ENCODE measurements around the gene YAF2. TPM values are rescaled to one million over a fixed set of nuclear protein-coding genes. Genes with fewer than 3 reads are reported as not detected.
"Not testable (repeated sequence)": the region's sequence is repeated elsewhere in the genome, so short reads cannot be mapped to it uniquely, and the experiment has no call there.

YAF2 gene
- total RNA-seq, 1 experiment from 2014 or later, result 5.6 TPM

DNA sequence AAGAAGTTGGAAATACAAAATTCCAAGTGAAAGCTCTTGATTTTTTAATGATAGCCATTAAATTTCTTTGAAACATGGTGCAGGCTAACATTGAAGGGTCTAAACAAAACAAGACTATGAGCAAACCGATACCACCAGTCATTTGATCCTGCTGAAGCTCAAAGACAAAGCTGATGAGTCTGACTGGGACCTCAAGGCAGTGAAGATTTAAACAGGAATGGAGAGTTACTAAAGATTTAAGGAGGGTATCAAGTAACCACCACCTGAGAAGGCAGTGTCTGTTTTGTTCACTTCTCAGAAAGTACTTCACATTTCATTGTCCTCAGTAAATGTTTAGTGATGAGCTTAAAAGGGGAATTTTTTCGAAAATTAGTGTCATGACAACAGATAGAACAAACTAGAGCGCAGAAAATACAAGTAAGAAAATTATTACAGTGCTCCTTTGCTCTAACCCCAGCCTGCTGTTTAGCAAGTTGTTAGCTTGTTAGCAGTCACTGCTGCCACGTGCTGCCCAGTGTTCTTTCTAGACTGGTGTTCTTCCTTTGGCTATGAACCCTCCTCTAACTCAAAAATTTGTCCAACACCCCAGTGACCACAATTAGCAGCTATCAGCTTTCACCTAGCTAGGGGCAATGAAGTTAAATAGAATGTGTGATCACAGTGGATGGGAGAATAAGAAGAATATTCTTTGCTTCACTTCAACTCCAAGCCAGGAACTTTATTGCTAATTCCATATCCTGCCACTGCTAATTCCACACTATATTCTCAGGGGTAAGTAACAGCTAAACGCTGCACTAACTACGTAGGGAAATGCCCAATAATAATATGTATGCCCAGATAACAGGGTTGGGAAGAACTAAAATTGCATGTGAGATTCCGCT, 41.1 kb downstream of the YAF2 start:
- no peaks in the 10 kb centered on the region for H3K36me3 ChIP-seq (replicated peaks; ENCODE audit: control insufficient read depth, insufficient read depth, low read length)
- DNase-seq, result no peak
- H3K27me3 ChIP-seq (ENCODE audit: control insufficient read depth, insufficient read depth, low read length), result no peaks in the 10 kb centered on the region
- no peak overlapping the region for H3K4me3 ChIP-seq (ENCODE audit: insufficient read depth, low read depth, low read length)

DNA sequence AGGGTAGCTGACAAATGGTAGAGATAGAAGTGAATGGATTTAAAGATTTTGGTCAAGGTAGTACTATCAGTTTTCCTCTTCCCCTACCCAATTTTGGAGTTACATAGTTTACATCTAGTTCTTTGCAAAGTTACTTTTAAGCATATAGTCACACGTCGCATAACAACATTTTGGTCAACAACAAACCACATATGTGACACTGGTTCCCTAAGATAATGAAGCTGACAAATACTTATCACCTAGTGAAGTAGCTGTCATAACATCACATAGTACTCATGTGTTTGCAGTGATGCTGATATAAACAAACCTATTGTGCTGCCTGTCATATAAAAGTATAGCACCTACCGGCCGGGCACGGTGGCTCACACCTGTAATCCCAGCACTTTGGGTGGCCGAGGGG, 45.4 kb downstream of the YAF2 start:
- H3K27me3 ChIP-seq (ENCODE audit: control insufficient read depth, insufficient read depth, low read length), result no peaks in the 10 kb centered on the region
- no peak for DNase-seq
- H3K4me3 ChIP-seq (ENCODE audit: insufficient read depth, low read depth, low read length), result no peak overlapping the region
- no peaks in the 10 kb centered on the region for H3K36me3 ChIP-seq (replicated peaks; ENCODE audit: control insufficient read depth, insufficient read depth, low read length)

GRCh38 chr12:42192258-42192657, 45.8 kb downstream of the YAF2 start:
- Histone ChIP-seq H3K4me3 (ENCODE audit: insufficient read depth, low read depth, low read length) (no peak overlapping the region), H3K27me3 (ENCODE audit: control insufficient read depth, insufficient read depth, low read length) (no peaks in the 10 kb centered on the region), H3K36me3 (replicated peaks; ENCODE audit: control insufficient read depth, insufficient read depth, low read length) (no peaks in the 10 kb centered on the region)
- no peak for DNase-seq

- Histone ChIP-seq H3K27me3 (ENCODE audit: control insufficient read depth, insufficient read depth, low read length) (no peaks in the 10 kb centered on the region), H3K36me3 (replicated peaks; ENCODE audit: control insufficient read depth, insufficient read depth, low read length) (no peaks in the 10 kb centered on the region), H3K4me3 (ENCODE audit: insufficient read depth, low read depth, low read length) (no peak overlapping the region)
- no peak for DNase-seq
Measured at GRCh38 chr12:42190376-42190775, 47.7 kb downstream of the YAF2 start.

GRCh38 chr12:42188275-42188674, 49.8 kb downstream of the YAF2 start:
- not testable (repeated sequence) for H3K27me3 ChIP-seq (ENCODE audit: control insufficient read depth, insufficient read depth, low read length); H3K4me3 ChIP-seq (ENCODE audit: insufficient read depth, low read depth, low read length); H3K36me3 ChIP-seq (replicated peaks; ENCODE audit: control insufficient read depth, insufficient read depth, low read length); DNase-seq

DNA sequence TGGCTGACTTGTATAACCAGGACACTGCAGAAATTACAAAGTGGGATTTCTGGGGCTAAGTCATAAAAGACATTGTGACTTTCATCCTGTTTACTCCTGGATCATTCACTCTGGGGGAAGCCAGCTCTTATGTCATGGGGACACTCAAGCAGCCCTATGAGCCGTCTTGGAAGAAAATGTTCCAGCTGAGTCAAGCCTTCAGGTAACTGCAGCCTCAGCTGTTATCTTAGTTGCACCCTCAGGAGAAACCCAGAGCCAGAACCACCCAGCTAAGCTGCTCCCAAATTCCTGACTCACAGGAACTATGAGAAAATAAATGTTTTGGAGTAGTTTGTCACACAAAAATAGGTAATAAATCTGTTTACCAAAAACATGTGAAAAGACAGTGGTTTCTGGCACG, 50.2 kb downstream of the YAF2 start:
- DNase-seq, result no peak
- no peak overlapping the region for H3K4me3 ChIP-seq (ENCODE audit: insufficient read depth, low read depth, low read length)
- H3K27me3 ChIP-seq (ENCODE audit: control insufficient read depth, insufficient read depth, low read length), result no peaks in the 10 kb centered on the region

GRCh38 chr12:42186793-42187192, 51.3 kb downstream of the YAF2 start:
- DNase-seq, result no peak
- Histone ChIP-seq H3K36me3 (replicated peaks; ENCODE audit: control insufficient read depth, insufficient read depth, low read length) (no peaks in the 10 kb centered on the region), H3K27me3 (ENCODE audit: control insufficient read depth, insufficient read depth, low read length) (no peaks in the 10 kb centered on the region), H3K4me3 (ENCODE audit: insufficient read depth, low read depth, low read length) (no peak overlapping the region)

More for the DNA sequence above, 50.2 kb downstream of the YAF2 start:
- H3K36me3 ChIP-seq (replicated peaks; ENCODE audit: control insufficient read depth, insufficient read depth, low read length), result no peaks in the 10 kb centered on the region

DNA sequence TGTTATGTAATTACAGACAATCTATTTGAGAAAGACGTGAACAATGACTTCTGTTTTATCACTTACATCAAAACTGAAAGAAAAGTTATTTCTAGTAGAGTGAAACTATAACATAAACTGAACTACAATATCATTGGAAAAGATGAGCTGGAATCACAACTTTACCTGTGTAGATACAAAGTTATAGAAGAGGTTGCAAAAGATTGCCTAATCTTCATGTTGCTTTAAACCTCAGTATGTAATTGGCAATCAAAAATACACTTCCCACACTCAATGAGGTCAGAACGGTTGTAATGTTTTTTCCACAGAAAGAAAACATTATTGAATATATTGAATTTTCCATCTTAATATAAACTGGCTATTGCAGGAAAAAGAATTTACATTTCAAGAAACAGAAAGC, 55.7 kb downstream of the YAF2 start:
- DNase-seq, result no peak
- H3K4me3 ChIP-seq (ENCODE audit: insufficient read depth, low read depth, low read length), result no peak overlapping the region
- H3K36me3 ChIP-seq (replicated peaks; ENCODE audit: control insufficient read depth, insufficient read depth, low read length), result no peaks in the 10 kb centered on the region
- H3K27me3 ChIP-seq (ENCODE audit: control insufficient read depth, insufficient read depth, low read length), result no peaks in the 10 kb centered on the region

DNA sequence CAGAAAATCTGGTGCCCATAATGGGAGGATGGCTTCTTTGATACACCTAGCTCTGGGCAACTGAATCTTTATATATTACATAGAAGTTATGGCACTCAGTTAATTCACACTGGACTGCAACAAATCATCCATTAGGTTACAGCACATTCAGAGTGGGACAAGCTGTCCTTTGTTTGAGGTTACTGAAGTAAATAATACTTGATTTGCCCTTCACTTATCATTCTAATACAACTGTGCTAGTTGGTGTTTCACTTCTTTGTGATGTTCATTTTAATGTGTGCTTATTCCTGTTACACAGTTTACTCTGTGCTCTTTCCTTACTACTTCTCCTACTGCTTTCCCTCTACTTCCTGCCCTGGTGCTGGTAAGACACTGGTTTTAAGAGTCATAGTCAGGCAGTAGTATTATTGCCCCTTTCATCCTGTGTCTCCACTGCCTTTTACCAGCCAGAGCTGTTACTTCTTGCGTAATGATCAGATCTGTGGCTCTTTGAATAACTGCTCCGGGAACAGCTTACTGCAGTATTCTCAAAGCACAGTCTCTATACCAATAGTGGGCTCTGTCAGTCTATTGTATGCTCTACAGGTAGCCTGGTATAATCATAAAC, 57.0 kb downstream of the YAF2 start:
- Histone ChIP-seq H3K36me3 (replicated peaks; ENCODE audit: control insufficient read depth, insufficient read depth, low read length) (no peaks in the 10 kb centered on the region), H3K27me3 (ENCODE audit: control insufficient read depth, insufficient read depth, low read length) (no peaks in the 10 kb centered on the region), H3K4me3 (ENCODE audit: insufficient read depth, low read depth, low read length) (no peak overlapping the region)
- no peak for DNase-seq

GRCh38 chr12:42178101-42178500, 59.9 kb downstream of the YAF2 start:
- H3K36me3 ChIP-seq (replicated peaks; ENCODE audit: control insufficient read depth, insufficient read depth, low read length), result no peaks in the 10 kb centered on the region
- H3K4me3 ChIP-seq (ENCODE audit: insufficient read depth, low read depth, low read length), result no peak overlapping the region
- no peak for DNase-seq
- H3K27me3 ChIP-seq (ENCODE audit: control insufficient read depth, insufficient read depth, low read length), result no peaks in the 10 kb centered on the region

GRCh38 chr12:42174978-42175377, 63.1 kb downstream of the YAF2 start:
- DNase-seq, result no peak
- Histone ChIP-seq H3K36me3 (replicated peaks; ENCODE audit: control insufficient read depth, insufficient read depth, low read length) (no peaks in the 10 kb centered on the region), H3K4me3 (ENCODE audit: insufficient read depth, low read depth, low read length) (no peak overlapping the region), H3K27me3 (ENCODE audit: control insufficient read depth, insufficient read depth, low read length) (no peaks in the 10 kb centered on the region)

DNA sequence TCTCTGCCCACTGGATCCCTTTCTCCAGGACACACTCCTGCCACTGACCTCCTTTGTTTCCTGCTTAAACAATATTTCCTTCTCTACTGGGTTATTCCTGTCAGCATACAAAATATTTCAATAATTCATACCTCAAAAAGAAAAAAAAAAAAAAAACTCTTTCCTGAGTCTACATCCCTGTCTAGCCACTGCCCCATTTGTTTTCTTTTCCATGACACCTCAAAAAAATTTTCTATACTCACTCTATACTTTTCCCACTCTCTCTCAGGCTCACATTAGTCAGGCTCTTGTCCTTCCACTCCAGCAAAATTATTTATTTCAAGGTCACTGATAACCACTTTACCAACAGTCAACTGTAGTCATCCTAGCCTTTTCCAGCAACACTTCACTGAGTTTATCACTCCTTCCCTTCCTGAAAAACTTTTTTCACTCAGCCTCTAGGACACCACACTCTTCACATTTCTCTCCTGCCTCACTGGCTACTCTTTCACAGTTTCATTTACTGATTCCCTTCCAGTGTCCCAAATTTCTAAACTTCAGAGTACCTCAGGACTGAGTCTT, 64.0 kb downstream of the YAF2 start:
- no peaks in the 10 kb centered on the region for H3K36me3 ChIP-seq (replicated peaks; ENCODE audit: control insufficient read depth, insufficient read depth, low read length)
- no peak for DNase-seq
- no peaks in the 10 kb centered on the region for H3K27me3 ChIP-seq (ENCODE audit: control insufficient read depth, insufficient read depth, low read length)
- H3K4me3 ChIP-seq (ENCODE audit: insufficient read depth, low read depth, low read length), result no peak overlapping the region

DNA sequence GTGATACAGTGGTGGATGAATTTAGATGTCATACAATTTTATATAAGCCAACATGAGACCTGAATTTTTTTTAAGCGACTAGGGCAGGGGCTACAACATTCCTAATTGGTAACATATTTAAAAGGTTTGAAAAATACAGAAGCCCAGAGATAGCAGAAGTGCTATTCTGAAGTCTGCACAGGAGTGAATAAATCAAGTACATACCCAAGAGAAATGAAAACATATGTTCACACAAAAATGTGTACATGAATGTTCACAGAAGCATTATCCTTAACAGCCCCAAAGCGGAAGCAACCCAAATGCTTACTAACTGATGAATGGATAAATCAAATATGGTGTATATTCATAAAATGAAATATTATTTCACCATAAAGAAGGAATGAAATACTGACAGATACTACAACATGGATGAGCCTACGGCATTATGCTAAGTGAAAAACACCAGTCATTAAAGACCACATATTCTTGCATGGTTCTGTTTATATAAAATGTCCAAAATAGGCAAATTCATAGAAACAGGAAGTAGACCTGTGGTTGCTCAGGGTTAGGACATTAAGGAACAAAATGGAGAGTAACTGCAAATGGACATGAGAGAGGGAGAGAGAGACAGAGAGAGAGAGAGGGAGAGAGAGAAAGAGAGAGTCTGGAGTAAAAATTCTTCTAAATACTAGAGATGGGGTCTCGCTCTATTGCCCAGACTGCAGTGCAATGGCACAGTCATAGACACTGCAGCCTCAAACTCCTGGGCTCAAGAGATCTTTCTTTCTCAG, 65.4 kb downstream of the YAF2 start:
- no peaks in the 10 kb centered on the region for H3K27me3 ChIP-seq (ENCODE audit: control insufficient read depth, insufficient read depth, low read length)
- no peak overlapping the region for H3K4me3 ChIP-seq (ENCODE audit: insufficient read depth, low read depth, low read length)
- no peaks in the 10 kb centered on the region for H3K36me3 ChIP-seq (replicated peaks; ENCODE audit: control insufficient read depth, insufficient read depth, low read length)
- DNase-seq, result no peak

GRCh38 chr12:42167711-42168110, 70.3 kb downstream of the YAF2 start:
- Histone ChIP-seq H3K27me3 (ENCODE audit: control insufficient read depth, insufficient read depth, low read length) (no peaks in the 10 kb centered on the region), H3K36me3 (replicated peaks; ENCODE audit: control insufficient read depth, insufficient read depth, low read length) (no peaks in the 10 kb centered on the region), H3K4me3 (ENCODE audit: insufficient read depth, low read depth, low read length) (no peak overlapping the region)
- no peak for DNase-seq
